Measurements from ENCODE around the gene PODNL1. TPM values are rescaled to one million over a fixed set of nuclear protein-coding genes. Genes with fewer than 3 reads are reported as not detected.

PODNL1 gene
- total RNA-seq, 1 experiment from 2014 or later = 1.1 TPM

- TF ChIP-seq ZNF425 (CRISPR knock-in tag; conservative IDR thresholded peaks at IDR 0.05) = no peak
- TF ChIP-seq NR2C2 (CRISPR knock-in tag; IDR thresholded peaks at IDR 0.05) = no peak
Observed at GRCh38 chr19:13914777-13915176, 23.4 kb downstream of the PODNL1 start (continued).

- H3K27me3 Mint-ChIP-seq (ENCODE audit: low read depth) = no peaks in the 10 kb centered on the region
- TF ChIP-seq ATF6 (CRISPR knock-in tag; IDR thresholded peaks at IDR 0.05) = no peak
- no peak for TF ChIP-seq ZNF281 (CRISPR knock-in tag; IDR thresholded peaks at IDR 0.05)
- TF ChIP-seq NFATC4 (CRISPR knock-in tag; IDR thresholded peaks at IDR 0.05) = no peak
- no peak for TF ChIP-seq E2F5 (CRISPR knock-in tag; IDR thresholded peaks at IDR 0.05)
- no peak for TF ChIP-seq AR (CRISPR knock-in tag; IDR thresholded peaks at IDR 0.05)
- no peak for TF ChIP-seq GABPB1 (CRISPR knock-in tag; IDR thresholded peaks at IDR 0.05)
- no peak for TF ChIP-seq ZNF263 (CRISPR knock-in tag; IDR thresholded peaks at IDR 0.05; ENCODE audit: low read depth)
- TF ChIP-seq SMAD4 (CRISPR knock-in tag; IDR thresholded peaks at IDR 0.05) = no peak
- no peak for TF ChIP-seq E2F1 (CRISPR knock-in tag; IDR thresholded peaks at IDR 0.05)
- H3K4me3 Mint-ChIP-seq = no peak overlapping the region
- no peaks in the 10 kb centered on the region for H3K4me1 Mint-ChIP-seq
- H3K9me3 Mint-ChIP-seq = no peaks in the 10 kb centered on the region
- peaks cover 36% of the 10 kb centered on the region for H3K36me3 Mint-ChIP-seq
- CTCF ChIA-PET = no interaction called here
- no peak for DNase-seq (ENCODE audit: low spot score)
- no peak for ATAC-seq
- POLR2A ChIA-PET = no interaction called here
- H3K27ac Mint-ChIP-seq = no peak overlapping the region
Observed at GRCh38 chr19:13913352-13913751, 24.9 kb downstream of the PODNL1 start.

- Mint-ChIP-seq H3K9me3 (no peaks in the 10 kb centered on the region), H3K4me3 (no peak overlapping the region), H3K27me3 (ENCODE audit: low read depth) (peaks cover 15% of the 10 kb centered on the region), H3K4me1 (peaks cover 9% of the 10 kb centered on the region), H3K36me3 (peaks cover 21% of the 10 kb centered on the region), H3K27ac (no peak overlapping the region)
- CTCF ChIA-PET = interaction anchor here (0.7 kb wide), 1 partner anchor 92 kb away, joined by 3 read pairs; no protein-coding TSS in a partner anchor
- DNase-seq (ENCODE audit: low spot score) = no peak
- POLR2A ChIA-PET = no interaction called here
- no peak for ATAC-seq
- TF ChIP-seq MYBL2 (CRISPR knock-in tag; IDR thresholded peaks at IDR 0.05) = no peak
- no peak for TF ChIP-seq ATF1 (CRISPR knock-in tag; IDR thresholded peaks at IDR 0.05)
- no peak for TF ChIP-seq SMAD4 (CRISPR knock-in tag; IDR thresholded peaks at IDR 0.05)
- no peak for TF ChIP-seq ELF4 (CRISPR knock-in tag; IDR thresholded peaks at IDR 0.05; ENCODE audit: low read depth)
- no peak for TF ChIP-seq RORB (CRISPR knock-in tag; IDR thresholded peaks at IDR 0.05)
- no peak for TF ChIP-seq HMGXB4 (CRISPR knock-in tag; IDR thresholded peaks at IDR 0.05)
- TF ChIP-seq RELA (CRISPR knock-in tag; IDR thresholded peaks at IDR 0.05; ENCODE audit: borderline replicate concordance) = no peak
- no peak for TF ChIP-seq E2F1 (CRISPR knock-in tag; IDR thresholded peaks at IDR 0.05)
- no peak for TF ChIP-seq FOXJ3 (CRISPR knock-in tag; IDR thresholded peaks at IDR 0.05; ENCODE audit: borderline replicate concordance)
- TF ChIP-seq HMGA2 (CRISPR knock-in tag; IDR thresholded peaks at IDR 0.05) = no peak
Observed at GRCh38 chr19:13909430-13909829, 28.8 kb downstream of the PODNL1 start.
